Large intestine (tissue), 3 donors: ENCODE results near the gene IFRD1. TPM values are rescaled to one million over a fixed set of nuclear protein-coding genes. Genes with fewer than 3 reads are reported as not detected.

Experiments
- DNase-seq, 2 donors: peaks; one replicate each; pipeline versions ENCODE4 v3.0.0 to v3.0.0-alpha.2; 2013
- H3K27ac ChIP-seq: one replicate; pipeline ENCODE4 v1.5.1; 2013; ENCODE audit warnings: low read length
- H3K27me3 ChIP-seq: 2 replicates; pipeline ENCODE4 v1.6.1; 2013; ENCODE audit warnings: low read length; ENCODE audit not compliant: control insufficient read depth, insufficient read depth
- H3K36me3 ChIP-seq: 2 replicates; pipeline ENCODE4 v1.6.1; 2013; ENCODE audit warnings: low read length; ENCODE audit not compliant: control insufficient read depth, insufficient read depth
- H3K4me1 ChIP-seq: one replicate; pipeline ENCODE4 v1.6.1; 2013; ENCODE audit warnings: low read length; ENCODE audit not compliant: control insufficient read depth, insufficient read depth
- H3K4me3 ChIP-seq: one replicate; pipeline ENCODE4 v1.5.1; 2013; ENCODE audit warnings: low read length
- H3K9me3 ChIP-seq: one replicate; pipeline ENCODE4 v1.6.1; 2013; ENCODE audit warnings: mild to moderate bottlenecking, low read depth, low read length, moderate library complexity; ENCODE audit not compliant: control insufficient read depth
- WGBS: methylation state at CpG from one replicate; pipeline ENCODE4 v1.1.5; 2013; ENCODE audit warnings: low lambda C conversion rate; ENCODE audit not compliant: insufficient coverage; 5-methylcytosine and 5-hydroxymethylcytosine counted together
- polyA plus RNA-seq: library from polyadenylated mRNA; unstranded; fragments of 120-200 nt; gene quantifications from one replicate; pipeline ENCODE4 v1.2.1, GENCODE V29; 2013

The IFRD1 gene
- polyA plus RNA-seq, 1 donor: 51.0 TPM

DNA sequence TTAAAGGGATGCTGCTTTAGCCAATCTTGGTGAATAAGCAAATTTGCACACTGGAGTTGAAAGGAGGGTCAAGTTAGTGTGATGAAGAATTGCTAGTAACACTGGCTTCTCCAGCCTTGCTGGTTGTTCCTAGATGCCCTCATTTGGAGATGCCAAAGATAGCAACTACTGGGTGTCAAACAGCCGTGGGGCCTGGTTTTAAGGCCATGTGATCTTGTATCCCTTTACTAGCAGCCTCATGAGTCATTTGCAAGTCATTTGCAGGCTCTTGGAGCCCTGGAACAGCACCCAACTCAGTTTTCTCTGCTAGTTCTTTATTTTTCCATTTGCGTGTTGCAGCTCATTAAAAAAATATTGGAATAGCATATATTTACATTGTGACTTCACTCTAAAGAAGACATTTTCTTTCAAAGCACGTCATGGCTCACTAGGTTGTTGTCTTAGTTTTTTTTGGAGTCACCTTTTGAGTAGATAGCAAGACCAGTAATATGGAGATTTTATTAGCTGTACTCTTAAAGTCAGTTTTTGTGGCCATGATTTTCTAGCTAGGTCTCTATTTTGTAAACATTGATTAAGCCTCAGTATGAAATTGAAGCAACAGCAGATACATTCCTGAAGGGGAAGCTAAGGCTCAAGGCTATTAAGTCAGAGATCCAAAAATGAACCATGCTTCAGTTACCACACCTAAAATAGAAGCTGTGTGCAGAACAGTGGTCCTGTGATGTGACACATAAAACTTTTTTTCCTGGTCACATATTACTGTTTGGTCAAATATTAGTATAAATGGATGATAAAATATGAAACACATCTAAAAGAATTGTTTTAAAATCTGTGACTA is 31.8 kb downstream of the IFRD1 start:
- no peak overlapping the region for H3K27ac ChIP-seq
- WGBS: 100% methylated on average over 1 of the region's 3 CpGs
- DNase-seq: no peak

DNA sequence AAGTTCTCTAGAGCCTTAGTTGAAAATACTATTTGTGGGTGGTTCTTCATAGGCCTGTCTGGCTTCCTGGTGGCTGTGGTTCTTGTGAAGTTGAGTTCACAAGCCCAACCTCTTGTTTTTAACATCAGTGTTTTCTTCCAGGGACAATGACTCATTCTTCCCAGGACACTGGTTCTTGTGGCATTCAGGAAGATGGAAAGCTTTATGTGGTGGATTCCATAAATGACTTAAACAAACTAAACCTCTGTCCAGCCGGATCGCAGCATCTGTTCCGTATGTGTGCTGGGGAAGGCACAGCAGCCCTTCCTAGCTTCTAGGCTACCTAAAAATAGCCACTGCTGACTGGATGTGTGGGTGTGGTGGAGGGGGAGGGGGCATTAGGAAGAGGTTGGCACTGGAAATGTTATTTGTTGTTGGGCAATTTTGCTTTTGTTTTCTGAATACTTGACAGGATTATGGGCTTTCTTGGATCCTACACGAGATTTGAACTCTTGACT is 34.5 kb downstream of the IFRD1 start:
- Histone ChIP-seq H3K4me3 (no peak overlapping the region), H3K27ac (no peak overlapping the region), H3K9me3 (no peaks in the 10 kb centered on the region), H3K27me3 (no peaks in the 10 kb centered on the region), H3K4me1 (no peaks in the 10 kb centered on the region), H3K36me3 (no peaks in the 10 kb centered on the region)
- 100% methylated on average over 1 of the region's 4 CpGs for WGBS
- no peak for DNase-seq

More for the DNA sequence above, 31.8 kb downstream of the IFRD1 start:
- no peaks in the 10 kb centered on the region for H3K9me3 ChIP-seq
- H3K36me3 ChIP-seq: no peaks in the 10 kb centered on the region
- H3K4me3 ChIP-seq: no peak overlapping the region
- no peaks in the 10 kb centered on the region for H3K27me3 ChIP-seq
- H3K4me1 ChIP-seq: no peaks in the 10 kb centered on the region

DNA sequence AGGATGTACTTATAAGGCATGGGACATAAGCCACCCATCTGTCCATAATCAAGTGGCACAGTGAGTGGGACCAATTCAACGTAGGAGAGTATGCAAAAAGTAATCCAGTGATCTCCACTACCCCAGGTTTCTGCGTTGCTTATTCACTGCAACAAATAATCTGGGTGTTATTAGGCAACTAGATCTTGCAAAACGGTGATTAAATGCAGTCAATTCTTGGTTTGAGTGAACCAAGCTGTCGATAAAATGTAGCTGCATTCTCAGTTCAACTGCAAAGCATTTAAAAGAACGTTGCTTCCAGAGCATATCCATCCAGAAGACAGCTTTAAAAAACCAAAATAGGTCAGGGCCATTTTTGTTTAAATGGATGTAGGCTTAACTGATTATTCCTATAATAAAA is 35.5 kb downstream of the IFRD1 start:
- H3K27me3 ChIP-seq: no peaks in the 10 kb centered on the region
- WGBS: 100% methylated on average over 3 of the region's 5 CpGs
- no peak overlapping the region for H3K27ac ChIP-seq
- no peak overlapping the region for H3K4me3 ChIP-seq
- DNase-seq: no peak
- no peaks in the 10 kb centered on the region for H3K9me3 ChIP-seq
- H3K36me3 ChIP-seq: no peaks in the 10 kb centered on the region
- no peaks in the 10 kb centered on the region for H3K4me1 ChIP-seq

DNA sequence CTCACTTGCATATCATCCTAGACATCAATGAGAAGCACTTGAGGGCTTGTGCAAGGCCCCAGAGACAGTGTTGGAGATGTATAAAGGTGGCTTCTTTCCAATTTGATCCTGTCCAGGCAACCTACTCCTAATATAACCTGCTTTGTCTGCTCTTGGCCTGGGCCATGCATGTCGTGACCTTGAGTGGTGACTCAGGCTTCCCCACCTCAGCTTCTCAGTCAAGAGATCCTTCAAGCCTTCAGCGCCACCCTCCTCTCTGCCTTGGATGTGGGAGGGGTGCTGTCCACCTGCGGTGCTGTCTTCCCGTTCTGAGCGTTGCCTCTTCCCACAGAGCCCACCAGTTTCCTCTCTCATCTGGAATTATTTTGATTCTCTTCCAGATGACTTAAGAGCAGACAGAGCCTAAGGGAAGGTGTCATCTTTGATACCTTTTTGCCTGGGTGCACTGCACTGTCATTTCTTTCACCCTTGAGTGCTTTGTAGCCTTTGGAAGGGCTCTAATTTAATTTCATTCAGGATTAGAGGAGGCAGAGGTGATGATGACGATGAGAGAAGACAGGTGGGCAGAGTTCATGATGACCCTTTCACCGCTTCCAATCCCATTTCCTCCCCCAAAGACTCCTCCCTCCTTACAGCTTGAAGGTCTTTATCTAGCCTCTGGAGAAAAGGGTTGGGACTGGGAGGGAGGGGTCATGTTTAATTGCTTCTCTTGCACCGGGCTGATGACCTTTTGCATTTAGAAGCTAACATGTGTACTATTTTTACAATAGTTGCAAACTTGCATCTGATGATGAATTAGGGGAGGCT is 37.4 kb downstream of the IFRD1 start:
- H3K36me3 ChIP-seq: no peaks in the 10 kb centered on the region
- no peak overlapping the region for H3K27ac ChIP-seq
- no peaks in the 10 kb centered on the region for H3K27me3 ChIP-seq
- peaks cover 8% of the 10 kb centered on the region for H3K4me1 ChIP-seq
- H3K4me3 ChIP-seq: no peak overlapping the region
- H3K9me3 ChIP-seq: no peaks in the 10 kb centered on the region
- no CpG with 5 or more reads among the region's 8 CpGs for WGBS
- DNase-seq: no peak

DNA sequence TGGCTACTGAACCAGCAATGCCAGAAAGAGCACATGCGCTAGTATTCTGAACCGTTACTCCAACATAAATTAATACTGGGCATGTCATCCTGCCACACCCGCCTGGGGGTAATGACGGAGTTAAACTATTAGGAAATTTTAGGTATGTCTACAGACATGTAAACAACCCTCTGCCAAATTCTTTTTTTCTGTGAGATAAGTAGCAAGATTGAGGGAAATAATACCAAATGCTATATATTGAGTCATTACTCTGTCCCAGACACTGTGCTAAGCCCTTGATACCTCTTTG is 37.9 kb downstream of the IFRD1 start:
- Histone ChIP-seq H3K4me3 (no peak overlapping the region), H3K9me3 (no peaks in the 10 kb centered on the region), H3K27ac (no peak overlapping the region), H3K27me3 (no peaks in the 10 kb centered on the region), H3K4me1 (peaks cover 9% of the 10 kb centered on the region), H3K36me3 (no peaks in the 10 kb centered on the region)
- no CpG with 5 or more reads among the region's 4 CpGs for WGBS
- no peak for DNase-seq

DNA sequence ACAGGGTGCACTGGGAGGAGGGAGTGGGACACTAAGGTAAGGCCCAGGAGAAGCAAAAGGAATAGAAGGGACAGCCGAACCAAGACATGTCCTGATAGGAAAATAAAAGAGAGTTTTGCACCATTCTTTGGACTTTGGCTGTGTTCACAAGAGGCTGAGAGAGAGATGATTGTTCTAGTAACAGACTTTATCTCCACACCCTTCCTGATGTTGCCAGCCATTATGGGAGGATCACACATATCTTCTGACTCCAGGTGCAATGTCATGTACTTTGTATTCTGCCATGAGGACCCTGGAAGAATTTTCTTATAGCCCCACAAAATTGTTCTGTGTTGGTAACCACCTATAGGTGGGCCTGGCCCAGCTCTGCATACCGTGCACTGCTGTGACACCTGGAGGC is 41.9 kb downstream of the IFRD1 start:
- WGBS: 40% methylated on average over 1 of the region's 2 CpGs
- no peak overlapping the region for H3K4me3 ChIP-seq
- DNase-seq: peak; percentile 27 to 74
- H3K36me3 ChIP-seq: no peaks in the 10 kb centered on the region
- no peak overlapping the region for H3K27ac ChIP-seq
- H3K9me3 ChIP-seq: no peaks in the 10 kb centered on the region
- peaks cover 9% of the 10 kb centered on the region for H3K4me1 ChIP-seq
- H3K27me3 ChIP-seq: no peaks in the 10 kb centered on the region

DNA sequence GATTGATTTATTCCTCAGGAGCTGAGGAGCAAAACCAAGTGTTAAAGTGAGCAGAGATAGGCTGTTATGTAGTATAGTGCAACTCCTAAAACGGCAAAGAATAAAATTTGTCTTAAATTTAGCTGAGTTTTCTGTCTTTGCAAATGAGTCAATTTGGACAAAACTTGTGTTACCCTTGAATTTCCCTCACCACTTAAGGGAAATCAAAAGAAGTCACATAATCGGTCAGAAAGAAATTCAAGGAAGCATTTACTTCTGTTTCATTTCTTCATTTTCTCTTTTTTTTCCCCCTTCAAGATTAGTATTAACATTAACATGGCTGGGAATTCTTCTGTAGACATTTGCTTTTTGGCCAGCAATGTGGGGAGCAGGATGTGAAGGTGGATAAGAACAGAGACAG is 44.4 kb downstream of the IFRD1 start:
- DNase-seq: no peak
- H3K9me3 ChIP-seq: no peaks in the 10 kb centered on the region
- no peak overlapping the region for H3K4me3 ChIP-seq
- peaks cover 9% of the 10 kb centered on the region for H3K4me1 ChIP-seq
- no peaks in the 10 kb centered on the region for H3K27me3 ChIP-seq
- no peak overlapping the region for H3K27ac ChIP-seq
- no peaks in the 10 kb centered on the region for H3K36me3 ChIP-seq
- 80% methylated on average over 1 of the region's 2 CpGs for WGBS

DNA sequence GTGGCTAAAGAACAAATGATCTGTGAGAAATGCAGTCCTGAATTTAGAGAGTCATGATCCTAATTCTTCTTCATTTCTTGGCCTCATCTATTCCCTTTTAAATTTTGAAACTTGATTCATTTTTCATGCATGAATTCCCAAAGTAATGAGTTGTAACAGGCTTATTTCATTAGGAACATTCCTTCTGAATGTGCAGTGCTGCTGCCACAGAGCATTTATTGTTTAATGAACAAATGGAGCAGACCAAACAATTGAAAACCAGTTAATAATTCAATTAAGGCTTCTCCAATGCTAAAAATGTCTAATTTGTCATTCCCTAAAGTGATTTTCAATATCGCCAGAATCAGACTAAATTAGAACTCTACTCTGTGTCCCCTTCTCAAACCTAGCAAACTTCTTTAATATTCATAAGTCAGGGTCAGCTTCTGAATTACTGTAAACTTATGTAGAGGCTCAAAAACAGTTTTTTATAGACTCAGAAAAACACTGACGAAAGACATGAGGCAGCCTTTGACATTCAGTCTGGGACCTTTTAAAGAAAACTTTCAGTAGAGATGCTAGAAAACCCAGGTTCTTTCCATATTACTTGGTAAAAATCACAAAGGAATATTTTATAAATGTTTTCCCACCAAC is 45.0 kb downstream of the IFRD1 start:
- no peak overlapping the region for H3K4me3 ChIP-seq
- H3K9me3 ChIP-seq: no peaks in the 10 kb centered on the region
- no peak overlapping the region for H3K27ac ChIP-seq
- 92% methylated on average over 2 of the region's 2 CpGs for whole genome bisulfite sequencing
- H3K36me3 ChIP-seq: no peaks in the 10 kb centered on the region
- H3K27me3 ChIP-seq: no peaks in the 10 kb centered on the region
- peaks cover 9% of the 10 kb centered on the region for H3K4me1 ChIP-seq
- no peak for DNase-seq

DNA sequence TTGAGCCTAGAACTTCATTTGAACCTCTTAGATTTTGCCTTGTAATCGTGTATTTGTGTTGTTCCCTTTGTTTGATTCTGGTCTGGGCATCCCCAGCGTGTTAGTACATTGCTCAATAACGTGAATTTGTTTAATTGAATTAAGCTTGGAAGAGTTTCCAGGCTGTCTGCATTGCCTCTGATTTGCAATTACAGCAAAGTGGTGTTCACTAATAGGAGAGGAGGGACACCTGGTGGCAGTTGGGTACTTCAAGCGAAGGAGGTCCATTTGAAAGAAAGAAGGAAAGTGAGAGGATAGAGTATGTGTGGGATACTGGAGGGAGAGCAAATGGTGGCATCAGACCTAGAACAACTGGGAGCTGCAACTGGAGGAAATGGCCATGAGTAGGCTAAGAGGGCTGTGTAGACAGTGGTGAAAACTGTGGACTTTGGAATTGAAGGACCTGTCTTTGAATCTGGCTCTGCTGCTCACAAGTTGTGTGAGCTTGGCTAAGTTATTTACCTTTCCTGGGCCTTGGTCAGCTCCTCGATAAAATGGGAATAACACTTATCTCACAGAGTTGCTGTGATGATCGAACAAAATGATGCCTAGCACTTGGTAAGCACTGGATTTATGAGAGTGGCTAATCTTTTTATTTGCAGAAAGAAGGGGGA is 45.7 kb downstream of the IFRD1 start:
- Histone ChIP-seq H3K27me3 (no peaks in the 10 kb centered on the region), H3K4me3 (no peak overlapping the region), H3K36me3 (no peaks in the 10 kb centered on the region), H3K27ac (no peak overlapping the region), H3K9me3 (no peaks in the 10 kb centered on the region), H3K4me1 (peaks cover 9% of the 10 kb centered on the region)
- WGBS: no CpG with 5 or more reads among the region's 6 CpGs
- peak; percentile 29 to 55 for DNase-seq

DNA sequence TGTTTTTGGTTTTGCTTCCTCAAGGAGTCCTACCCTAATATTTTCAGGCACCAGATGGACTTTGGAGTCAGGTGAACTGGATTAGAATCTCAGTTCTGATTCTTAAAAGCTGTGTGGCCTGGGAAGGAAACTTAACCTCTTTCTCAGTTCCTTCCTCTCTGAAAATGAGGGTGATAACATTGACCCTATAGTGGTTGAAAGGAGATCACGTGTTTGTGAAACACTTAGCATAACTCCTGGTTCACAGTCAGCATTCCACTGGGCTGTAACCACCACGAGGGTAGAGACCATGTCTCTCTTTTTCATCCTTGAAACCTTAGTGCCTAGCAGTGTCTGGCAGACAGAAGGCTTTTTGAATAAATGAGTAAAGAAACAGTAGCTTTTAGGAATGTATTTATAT is 47.2 kb downstream of the IFRD1 start:
- Histone ChIP-seq H3K4me1 (peaks cover 2% of the 10 kb centered on the region), H3K4me3 (no peak overlapping the region), H3K27ac (no peak overlapping the region), H3K9me3 (no peaks in the 10 kb centered on the region), H3K36me3 (no peaks in the 10 kb centered on the region), H3K27me3 (no peaks in the 10 kb centered on the region)
- no CpG with 5 or more reads among the region's 2 CpGs for WGBS
- DNase-seq: no peak
